ENCODE measurements around the gene IRAG1. TPM values are rescaled to one million over a fixed set of nuclear protein-coding genes. Genes with fewer than 3 reads are reported as not detected.
A peak's percentile ranks its signal among the peaks of the same experiment; 100 is the strongest.

IRAG1 gene
- total and polyA plus RNA-seq, 9 donors: 5.8 to 89.5 (median 29.8) TPM

DNA sequence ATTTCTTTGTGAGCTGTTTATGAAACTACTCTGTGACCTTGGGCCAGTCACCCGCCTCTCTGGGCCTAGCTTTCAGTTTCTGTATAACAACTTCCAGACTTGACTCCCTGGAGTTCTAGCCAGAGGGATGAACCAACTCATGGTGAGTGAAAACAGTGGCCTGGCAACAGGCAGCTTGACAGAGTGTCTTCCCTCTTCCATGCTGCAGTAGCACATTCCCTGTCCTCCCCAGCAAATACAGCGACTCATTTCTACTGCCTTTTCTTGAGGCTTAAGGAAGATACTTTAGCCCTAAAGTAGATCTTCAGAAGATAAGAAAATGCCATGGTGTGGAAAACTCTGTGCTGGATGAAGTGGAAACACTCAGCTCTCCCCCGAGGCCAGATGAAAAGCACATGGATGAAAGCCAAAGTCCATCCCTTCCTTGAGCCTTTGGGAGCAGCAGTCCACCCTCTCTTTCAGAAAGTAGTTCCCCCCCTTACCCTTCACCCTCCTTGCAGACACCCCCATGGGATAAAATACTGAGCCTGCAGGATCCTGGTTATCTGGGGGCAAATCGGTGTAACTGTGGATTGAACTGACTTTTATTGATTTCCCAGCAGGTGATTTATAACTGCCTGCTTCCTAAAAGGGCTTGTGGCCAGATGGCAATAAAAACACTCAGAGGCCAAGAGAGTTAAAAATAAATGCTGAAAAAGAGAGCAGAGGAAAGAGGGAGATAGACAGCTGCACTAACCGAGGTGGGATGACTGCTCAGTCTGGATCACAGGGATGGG, 24.1 kb downstream of the IRAG1 start:
- Histone ChIP-seq H3K27ac (peak overlapping the region in 1 of 2 donors; percentile 36), H3K9me3 (no peaks in the 10 kb centered on the region), H3K36me3 (no peaks in the 10 kb centered on the region), H3K4me1 (ENCODE audit: insufficient read depth) (peaks cover 23% of the 10 kb centered on the region), H3K4me3 (no peak overlapping the region), H3K27me3 (no peaks in the 10 kb centered on the region)
- intact Hi-C loops (cut with DNase I): no loop called here
- no peak for DNase-seq
- WGBS, 3 donors: 7 to 16% (median 9%) methylated on average over 5 of the region's 5 CpGs
- TF ChIP-seq POLR2A (IDR thresholded peaks at IDR 0.05) (no peak), EP300 (IDR thresholded peaks at IDR 0.05) (no peak)
- TF ChIP-seq, protein P1, sequence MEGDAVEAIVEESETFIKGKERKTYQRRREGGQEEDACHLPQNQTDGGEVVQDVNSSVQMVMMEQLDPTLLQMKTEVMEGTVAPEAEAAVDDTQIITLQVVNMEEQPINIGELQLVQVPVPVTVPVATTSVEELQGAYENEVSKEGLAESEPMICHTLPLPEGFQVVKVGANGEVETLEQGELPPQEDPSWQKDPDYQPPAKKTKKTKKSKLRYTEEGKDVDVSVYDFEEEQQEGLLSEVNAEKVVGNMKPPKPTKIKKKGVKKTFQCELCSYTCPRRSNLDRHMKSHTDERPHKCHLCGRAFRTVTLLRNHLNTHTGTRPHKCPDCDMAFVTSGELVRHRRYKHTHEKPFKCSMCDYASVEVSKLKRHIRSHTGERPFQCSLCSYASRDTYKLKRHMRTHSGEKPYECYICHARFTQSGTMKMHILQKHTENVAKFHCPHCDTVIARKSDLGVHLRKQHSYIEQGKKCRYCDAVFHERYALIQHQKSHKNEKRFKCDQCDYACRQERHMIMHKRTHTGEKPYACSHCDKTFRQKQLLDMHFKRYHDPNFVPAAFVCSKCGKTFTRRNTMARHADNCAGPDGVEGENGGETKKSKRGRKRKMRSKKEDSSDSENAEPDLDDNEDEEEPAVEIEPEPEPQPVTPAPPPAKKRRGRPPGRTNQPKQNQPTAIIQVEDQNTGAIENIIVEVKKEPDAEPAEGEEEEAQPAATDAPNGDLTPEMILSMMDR (IDR thresholded peaks at IDR 0.05): no peak

DNA sequence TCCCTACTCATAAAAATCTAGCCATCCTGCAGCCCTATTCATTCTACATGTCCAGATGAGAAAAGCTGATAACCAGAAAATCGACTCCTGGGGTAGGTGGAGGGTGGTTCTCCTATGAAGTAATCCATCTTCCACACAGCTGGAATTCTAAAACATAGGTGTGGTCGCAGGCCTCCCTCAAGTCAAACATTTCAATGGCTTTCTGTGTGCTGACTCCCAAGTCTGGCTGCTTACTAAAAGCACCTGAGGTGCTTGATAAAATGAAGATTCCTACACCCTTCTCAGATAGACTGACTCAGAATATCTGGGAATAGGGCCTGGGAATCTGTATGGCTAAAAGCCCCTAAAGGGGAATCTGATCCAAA, 26.1 kb downstream of the IRAG1 start:
- Histone ChIP-seq H3K36me3 (no peaks in the 10 kb centered on the region), H3K4me3 (no peak overlapping the region), H3K4me1 (ENCODE audit: insufficient read depth) (peaks cover 23% of the 10 kb centered on the region), H3K9me3 (no peaks in the 10 kb centered on the region), H3K27ac (peak overlapping the region in 1 of 2 donors; percentile 54), H3K27me3 (no peaks in the 10 kb centered on the region)
- TF ChIP-seq, protein P1 (IDR thresholded peaks at IDR 0.05): no peak
- TF ChIP-seq EP300 (IDR thresholded peaks at IDR 0.05): no peak
- TF ChIP-seq POLR2A (IDR thresholded peaks at IDR 0.05): no peak
- no peak for DNase-seq
- WGBS, 3 donors: 9 to 40% (median 39%) methylated on average over 2 of the region's 2 CpGs
- intact Hi-C loops (cut with DNase I): no loop called here

DNA sequence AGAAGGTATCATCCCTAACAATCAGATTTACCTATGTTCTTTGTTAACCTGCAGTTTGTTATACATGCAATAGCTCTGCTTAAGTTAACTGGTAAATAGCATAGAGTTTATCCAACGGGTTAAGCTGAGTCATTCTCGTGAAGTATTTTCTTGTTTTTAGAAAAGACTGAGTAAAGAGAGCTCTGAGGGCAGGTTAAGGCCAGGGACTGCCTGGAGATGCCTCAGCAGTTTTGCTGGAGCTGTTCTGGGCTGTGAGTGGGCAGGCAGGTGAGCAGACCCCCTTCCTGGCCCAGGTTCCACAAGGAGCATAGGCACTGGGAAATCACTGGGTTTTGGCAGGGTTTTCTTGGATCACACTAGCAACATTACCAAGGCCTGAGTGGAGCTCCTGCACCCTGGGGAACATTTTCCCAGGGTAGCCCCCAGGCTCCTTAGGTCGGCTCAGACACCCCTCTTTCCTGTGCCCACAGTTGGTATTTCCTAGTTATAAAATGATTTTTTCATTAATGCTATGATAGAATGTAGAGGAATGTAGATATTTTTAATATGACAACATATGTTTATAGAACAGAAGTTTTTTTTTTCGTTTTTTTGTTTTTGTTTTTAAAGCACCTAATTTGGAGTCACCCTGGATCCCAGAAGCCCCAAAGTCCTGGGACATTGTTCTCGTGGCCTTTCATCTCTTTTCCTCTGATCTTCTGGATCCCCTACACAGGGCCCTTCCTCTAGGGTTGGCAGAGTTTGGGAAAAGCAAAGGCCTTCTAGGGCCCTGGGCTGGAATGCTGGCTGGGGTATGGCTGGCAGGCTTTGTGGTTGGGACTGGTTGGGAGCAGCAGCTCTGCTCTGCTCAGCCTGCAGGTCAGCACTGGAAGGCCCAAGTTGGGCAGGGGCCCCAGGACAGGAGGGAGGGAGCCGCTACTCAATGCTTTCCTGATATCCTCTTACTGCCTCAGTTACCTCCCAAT, 26.7 kb downstream of the IRAG1 start:
- intact Hi-C loops (cut with DNase I): no loop called here
- Histone ChIP-seq H3K36me3 (no peaks in the 10 kb centered on the region), H3K27ac (peak overlapping the region in 1 of 2 donors; percentile 54), H3K27me3 (no peaks in the 10 kb centered on the region), H3K9me3 (no peaks in the 10 kb centered on the region), H3K4me1 (ENCODE audit: insufficient read depth) (peaks cover 23% of the 10 kb centered on the region), H3K4me3 (no peak overlapping the region)
- 20 to 38% (median 31%) methylated on average over 6 of the region's 6 CpGs for WGBS, 3 donors
- TF ChIP-seq POLR2A (IDR thresholded peaks at IDR 0.05) (no peak), EP300 (IDR thresholded peaks at IDR 0.05) (no peak)
- TF ChIP-seq, protein P1 (IDR thresholded peaks at IDR 0.05): no peak
- DNase-seq: peak in 1 of 5 donors; percentile 33

DNA sequence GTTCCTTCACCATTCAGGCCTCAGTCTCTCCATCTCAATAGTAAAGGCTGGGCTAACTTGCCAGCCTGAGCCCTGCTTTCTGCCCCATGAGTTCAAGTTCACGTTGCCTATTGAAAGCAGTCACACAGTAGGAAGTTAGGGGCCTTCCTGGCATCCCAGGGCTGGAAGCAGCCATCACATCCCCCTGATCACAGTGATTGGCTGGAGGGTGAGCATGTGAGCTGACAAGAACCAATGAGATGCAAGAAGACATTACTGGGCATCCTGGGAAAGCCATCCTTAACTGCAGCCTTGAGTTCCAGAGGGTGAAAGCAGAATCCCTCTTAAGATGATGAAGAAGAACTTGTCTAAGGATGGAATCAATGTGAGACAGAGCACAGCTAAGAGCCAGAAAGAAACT, 29.1 kb downstream of the IRAG1 start:
- intact Hi-C loops (cut with DNase I): no loop called here
- Histone ChIP-seq H3K4me3 (no peak overlapping the region), H3K27me3 (no peaks in the 10 kb centered on the region), H3K36me3 (no peaks in the 10 kb centered on the region), H3K9me3 (no peaks in the 10 kb centered on the region), H3K4me1 (ENCODE audit: insufficient read depth) (peaks cover 19% of the 10 kb centered on the region), H3K27ac (no peak overlapping the region)
- no peak for TF ChIP-seq EP300 (IDR thresholded peaks at IDR 0.05)
- no peak for DNase-seq
- 87 to 92% (median 91%) methylated on average over 1 of the region's 1 CpG for WGBS, 3 donors

All from ovary (tissue), 9 donors.